ENCODE measurements around the gene CEP41. TPM values are rescaled to one million over a fixed set of nuclear protein-coding genes. Genes with fewer than 3 reads are reported as not detected.

CEP41 gene, protein sequence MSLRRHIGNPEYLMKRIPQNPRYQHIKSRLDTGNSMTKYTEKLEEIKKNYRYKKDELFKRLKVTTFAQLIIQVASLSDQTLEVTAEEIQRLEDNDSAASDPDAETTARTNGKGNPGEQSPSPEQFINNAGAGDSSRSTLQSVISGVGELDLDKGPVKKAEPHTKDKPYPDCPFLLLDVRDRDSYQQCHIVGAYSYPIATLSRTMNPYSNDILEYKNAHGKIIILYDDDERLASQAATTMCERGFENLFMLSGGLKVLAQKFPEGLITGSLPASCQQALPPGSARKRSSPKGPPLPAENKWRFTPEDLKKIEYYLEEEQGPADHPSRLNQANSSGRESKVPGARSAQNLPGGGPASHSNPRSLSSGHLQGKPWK
- total RNA-seq: 1 to 10 TPM; 3.2 to 6.0 TPM
- total RNA-seq: 3.6 to 4.5 reads per million in 2 donors

DNA sequence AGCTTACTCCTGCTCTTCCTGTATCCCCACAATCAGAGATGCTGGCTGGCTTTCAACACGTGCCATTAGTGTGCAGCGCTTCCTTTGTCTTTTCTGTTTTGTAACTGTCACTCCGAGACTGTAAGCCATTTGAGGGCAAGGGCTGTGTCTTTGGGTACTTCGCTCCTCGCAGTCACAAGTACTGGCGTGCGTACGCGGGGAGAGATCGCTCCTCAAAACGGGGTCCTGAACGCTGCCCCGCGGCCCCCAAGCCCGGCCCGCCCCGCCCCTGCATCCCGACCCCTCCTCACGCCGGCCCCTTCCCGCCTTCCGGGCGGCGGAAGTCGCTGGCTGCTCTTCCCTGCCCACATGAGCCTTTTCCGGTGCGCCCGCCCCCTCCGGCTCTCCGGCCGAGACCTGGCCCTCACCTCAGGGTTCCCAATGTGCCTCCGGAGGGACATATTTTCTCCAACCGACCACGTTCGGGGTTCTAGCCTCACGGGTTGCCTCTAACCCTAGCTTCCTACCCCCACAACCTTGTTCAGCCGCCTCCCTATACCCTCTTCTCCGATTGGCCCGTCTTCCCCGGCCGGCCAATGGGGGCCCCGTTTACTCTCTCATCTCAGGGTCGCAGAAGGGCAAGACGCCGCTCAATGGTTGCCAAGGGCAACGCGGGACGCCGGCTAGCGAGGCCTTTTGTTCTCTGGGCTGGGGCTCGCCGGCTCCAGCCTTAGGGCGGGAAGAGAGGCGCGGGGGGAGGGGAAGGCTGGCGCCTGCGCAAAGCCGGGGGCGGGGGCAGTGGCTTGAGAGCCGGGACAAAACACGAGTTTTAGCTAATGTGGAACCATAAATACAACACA is at the start of gene CEP41:
Gene CEP41 (minus strand): TSS at position 490 of the 839 bp plus-strand sequence. CDS start 50 bp downstream, at position 440.
- ATAC-seq (peak; percentile 96), DNase-seq (peak; percentile 70 to 82 (median 78))
- Mint-ChIP-seq H3K36me3 (ENCODE audit: low read depth) (peaks cover 3% of the 10 kb centered on the region), H3K4me3 (peak within 1 kb of the TSS; percentile 94), H3K4me1 (peaks cover 16% of the 10 kb centered on the region), H3K27ac (peak within 1 kb of the TSS; percentile 83), H3K27me3 (peaks cover 7% of the 10 kb centered on the region)
- H3K9me3 ChIP-seq (ENCODE audit: control insufficient read depth, low read length, poor library complexity, severe bottlenecking): no peaks in the 10 kb centered on the region

DNA sequence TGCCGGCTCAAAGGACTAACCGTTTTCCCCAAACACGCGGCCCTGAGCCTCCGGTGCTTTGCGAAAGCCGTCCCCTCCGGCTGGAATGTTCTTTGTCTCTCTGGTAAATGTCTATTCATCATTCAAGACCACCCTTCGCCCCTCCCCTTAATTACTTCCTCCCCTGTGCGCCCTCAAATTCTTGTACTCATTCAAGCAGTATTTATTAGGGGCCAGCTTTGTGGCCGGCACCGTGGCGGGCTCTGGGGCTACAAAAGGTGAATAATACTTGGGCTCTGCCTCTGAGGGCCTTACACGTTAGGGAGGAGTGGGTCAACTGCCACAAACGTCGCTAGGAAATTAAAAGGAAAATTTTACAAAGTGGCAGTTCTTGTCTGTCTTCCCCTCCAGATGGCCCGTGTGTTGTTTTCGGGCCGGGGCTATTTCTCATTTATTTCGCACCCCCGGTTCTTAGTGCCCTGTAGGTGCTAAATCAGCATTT is 49.5 kb upstream of the CEP41 start:
- ATAC-seq: no peak
- H3K36me3 Mint-ChIP-seq (ENCODE audit: low read depth): peaks cover 3% of the 10 kb centered on the region
- peaks cover 15% of the 10 kb centered on the region for H3K4me1 Mint-ChIP-seq
- H3K27ac Mint-ChIP-seq: no peak overlapping the region
- no peak overlapping the region for H3K4me3 Mint-ChIP-seq
- no peaks in the 10 kb centered on the region for H3K9me3 ChIP-seq (ENCODE audit: control insufficient read depth, low read length, poor library complexity, severe bottlenecking)
- peaks cover 74% of the 10 kb centered on the region for H3K27me3 Mint-ChIP-seq
- no peak for DNase-seq

DNA sequence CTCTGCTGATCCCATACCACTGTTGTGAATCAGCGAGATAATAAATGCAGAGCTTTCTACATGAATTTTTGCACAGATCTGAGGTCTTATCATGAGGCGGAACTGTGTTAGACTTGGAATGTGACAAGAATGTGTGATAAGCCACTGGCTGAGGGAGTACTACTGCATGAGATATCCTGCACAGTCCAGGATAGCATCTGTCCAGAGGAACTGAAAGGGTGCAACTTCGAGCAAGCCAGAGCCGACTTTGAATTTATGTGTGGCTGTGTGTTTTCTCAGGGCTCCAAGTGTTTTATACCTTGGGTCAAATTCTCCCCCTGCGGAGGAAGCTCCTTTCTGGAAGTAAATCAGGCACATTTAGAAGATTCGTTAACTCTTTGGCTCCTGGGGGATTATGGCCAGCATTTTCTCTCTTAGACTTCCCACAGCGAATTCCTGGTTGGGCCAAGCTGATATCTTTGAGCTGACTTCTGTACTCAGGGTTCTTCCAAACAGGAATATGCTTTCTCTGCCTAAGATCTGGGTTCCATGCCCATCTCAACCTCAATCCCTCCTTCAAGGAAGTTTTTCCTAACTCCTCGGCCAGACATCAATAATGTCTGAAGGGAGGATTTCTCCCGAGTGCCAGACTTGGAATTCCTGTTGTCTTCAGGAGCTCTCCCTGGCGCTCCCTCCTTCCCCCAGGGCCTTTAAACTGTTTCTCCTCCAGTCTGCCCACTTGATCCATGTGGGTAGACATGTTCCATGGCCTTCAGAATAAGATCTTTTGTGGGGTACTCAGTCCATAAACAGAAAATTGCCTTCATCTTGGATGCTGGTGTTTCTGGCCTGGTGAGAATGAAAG is 48.5 kb upstream of the CEP41 start:
- Mint-ChIP-seq H3K4me1 (peaks cover 15% of the 10 kb centered on the region), H3K36me3 (ENCODE audit: low read depth) (peaks cover 5% of the 10 kb centered on the region), H3K27ac (no peak overlapping the region), H3K4me3 (peak overlapping the region; percentile 9), H3K27me3 (peaks cover 74% of the 10 kb centered on the region)
- DNase-seq (no peak), ATAC-seq (no peak)
- no peaks in the 10 kb centered on the region for H3K9me3 ChIP-seq (ENCODE audit: control insufficient read depth, low read length, poor library complexity, severe bottlenecking)

DNA sequence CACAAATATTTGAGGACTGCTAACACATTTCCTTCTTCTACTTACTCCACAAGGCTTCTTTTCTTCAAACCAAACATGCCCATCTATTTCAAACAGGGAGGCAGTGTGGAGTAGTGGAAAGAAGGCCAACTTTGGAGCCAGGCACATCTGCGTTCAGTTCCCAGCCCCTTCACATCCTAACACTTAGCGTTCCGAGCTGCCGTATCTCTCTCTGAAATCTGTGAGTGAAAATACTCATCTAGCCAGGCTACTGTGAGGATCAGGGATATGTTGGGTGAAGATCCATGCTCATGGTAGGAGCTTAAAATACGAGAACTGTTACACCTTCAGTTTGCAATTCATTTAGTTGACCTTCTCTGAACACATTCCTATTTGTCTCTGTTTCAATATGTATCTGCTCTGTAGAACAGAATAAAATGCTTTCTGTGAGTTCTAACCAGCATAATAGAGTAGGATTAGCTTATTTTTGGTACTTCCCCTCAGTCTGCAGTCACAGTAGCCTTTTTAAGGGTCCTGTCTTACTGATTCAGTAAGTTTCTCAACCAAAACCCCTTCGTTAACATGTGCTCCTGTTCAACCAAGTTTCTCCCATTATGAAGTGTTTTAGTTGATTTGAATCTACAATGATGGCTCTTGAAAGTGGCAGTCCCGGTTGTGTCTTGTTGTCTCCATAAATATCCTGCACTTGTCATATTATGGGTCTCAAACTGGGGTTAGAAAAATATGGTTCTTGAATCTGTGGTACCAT is 47.8 kb upstream of the CEP41 start:
- DNase-seq: no peak
- Mint-ChIP-seq H3K4me1 (peaks cover 15% of the 10 kb centered on the region), H3K27ac (no peak overlapping the region), H3K27me3 (peaks cover 74% of the 10 kb centered on the region), H3K36me3 (ENCODE audit: low read depth) (peaks cover 5% of the 10 kb centered on the region), H3K4me3 (peak overlapping the region; percentile 9)
- H3K9me3 ChIP-seq (ENCODE audit: control insufficient read depth, low read length, poor library complexity, severe bottlenecking): no peaks in the 10 kb centered on the region
- no peak for ATAC-seq

DNA sequence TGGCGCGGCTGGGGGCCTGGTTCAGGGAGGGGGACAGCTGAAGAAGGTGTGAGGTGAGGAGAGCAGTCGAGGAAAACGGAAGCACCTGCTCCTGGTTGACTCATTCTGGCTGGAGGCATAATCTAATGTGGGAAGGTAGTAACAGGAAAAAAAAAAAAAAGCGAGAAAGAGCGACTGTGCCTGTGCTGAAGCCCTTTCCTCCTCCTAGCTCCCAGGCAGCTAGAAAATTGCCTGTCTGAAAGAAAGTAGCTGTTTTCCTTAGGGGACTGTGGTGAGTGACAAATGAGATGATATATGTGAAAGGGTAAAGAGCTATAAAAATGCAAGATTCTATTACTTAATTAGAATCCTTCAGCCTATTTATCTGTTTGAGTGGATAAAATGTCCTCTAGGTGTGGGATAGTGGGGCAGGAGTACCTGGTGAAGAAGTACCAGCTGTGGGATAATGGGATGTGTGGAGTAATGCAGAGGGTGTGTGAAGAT is 46.2 kb upstream of the CEP41 start:
- no peak for ATAC-seq
- H3K27me3 Mint-ChIP-seq: peaks cover 75% of the 10 kb centered on the region

DNA sequence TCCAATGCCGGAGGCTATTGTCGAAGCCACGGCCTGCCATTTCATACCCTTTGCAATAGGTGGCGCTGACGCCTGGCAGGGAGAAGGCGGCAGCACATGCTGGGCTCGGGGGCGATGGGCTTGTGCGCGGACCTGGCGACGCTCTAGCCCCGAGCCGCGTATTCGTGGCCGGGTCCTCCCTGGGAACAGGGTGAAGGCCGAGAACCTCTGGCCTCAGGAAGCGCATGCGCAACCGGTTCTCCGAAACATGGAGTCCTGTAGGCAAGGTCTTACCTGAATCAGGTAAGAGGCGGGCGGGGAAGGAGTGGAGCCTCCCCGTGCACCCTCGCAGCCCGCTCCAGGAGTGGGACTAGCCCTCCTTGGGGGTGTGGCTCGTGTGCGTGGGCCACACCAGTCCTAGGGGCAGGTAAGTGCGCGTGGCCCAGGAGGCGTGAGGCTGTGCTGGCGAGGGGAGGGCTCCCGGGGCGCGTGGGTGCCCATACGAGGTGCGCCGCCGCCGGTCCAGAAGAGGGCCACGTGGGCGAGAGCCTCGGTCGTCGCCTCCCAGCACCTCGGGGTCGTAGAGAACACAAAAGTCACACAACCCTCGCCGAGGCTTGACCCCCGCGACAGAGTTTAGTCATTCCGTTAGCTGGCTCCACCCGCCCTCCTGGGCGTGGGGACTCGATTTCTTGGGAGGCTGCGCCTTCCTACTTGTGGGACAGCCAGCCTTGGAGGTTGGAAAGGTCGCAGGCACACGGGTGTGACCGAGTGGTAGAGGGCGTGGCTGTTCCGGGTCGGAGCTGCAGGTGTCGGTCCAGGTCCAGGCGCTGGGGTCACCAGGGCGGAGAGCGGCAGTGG is 45.5 kb upstream of the CEP41 start:
- Mint-ChIP-seq H3K4me1 (peaks cover 12% of the 10 kb centered on the region), H3K27me3 (peaks cover 77% of the 10 kb centered on the region), H3K36me3 (ENCODE audit: low read depth) (peaks cover 5% of the 10 kb centered on the region), H3K27ac (no peak overlapping the region), H3K4me3 (peak overlapping the region; percentile 92)
- no peaks in the 10 kb centered on the region for H3K9me3 ChIP-seq (ENCODE audit: control insufficient read depth, low read length, poor library complexity, severe bottlenecking)
- ATAC-seq (peak; percentile 90), DNase-seq (peak in 2 of 3 donors; percentile 14 to 41)

More for the DNA sequence above, 46.2 kb upstream of the CEP41 start:
- H3K27ac Mint-ChIP-seq: no peak overlapping the region
- H3K4me3 Mint-ChIP-seq: peak overlapping the region; percentile 92
- no peak for DNase-seq
- H3K4me1 Mint-ChIP-seq: peaks cover 12% of the 10 kb centered on the region
- H3K9me3 ChIP-seq (ENCODE audit: control insufficient read depth, low read length, poor library complexity, severe bottlenecking): no peaks in the 10 kb centered on the region
- H3K36me3 Mint-ChIP-seq (ENCODE audit: low read depth): peaks cover 5% of the 10 kb centered on the region

DNA sequence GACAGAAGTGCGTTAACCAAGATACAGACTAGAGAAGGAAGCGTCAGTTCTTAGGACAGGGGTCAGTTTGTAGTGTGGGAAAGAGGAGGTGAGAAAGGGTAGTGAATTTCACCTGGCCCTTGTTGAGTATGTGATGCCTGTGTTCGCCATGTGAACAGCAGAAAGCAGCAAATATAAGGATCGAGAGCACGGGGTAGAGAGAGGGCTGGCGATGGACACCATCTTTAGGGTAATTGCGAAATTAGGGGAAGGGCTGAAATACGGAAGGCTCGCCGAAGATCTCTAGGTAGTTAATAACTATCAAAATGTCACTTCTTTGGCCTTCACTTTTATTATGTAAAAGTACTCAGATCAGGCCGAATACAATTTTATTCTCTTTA is 44.9 kb upstream of the CEP41 start:
- no peak for DNase-seq
- ATAC-seq: no peak
- no peaks in the 10 kb centered on the region for H3K9me3 ChIP-seq (ENCODE audit: control insufficient read depth, low read length, poor library complexity, severe bottlenecking)
- Mint-ChIP-seq H3K4me3 (peak overlapping the region; percentile 92), H3K36me3 (ENCODE audit: low read depth) (peaks cover 5% of the 10 kb centered on the region), H3K4me1 (peaks cover 10% of the 10 kb centered on the region), H3K27ac (no peak overlapping the region), H3K27me3 (peaks cover 73% of the 10 kb centered on the region)

DNA sequence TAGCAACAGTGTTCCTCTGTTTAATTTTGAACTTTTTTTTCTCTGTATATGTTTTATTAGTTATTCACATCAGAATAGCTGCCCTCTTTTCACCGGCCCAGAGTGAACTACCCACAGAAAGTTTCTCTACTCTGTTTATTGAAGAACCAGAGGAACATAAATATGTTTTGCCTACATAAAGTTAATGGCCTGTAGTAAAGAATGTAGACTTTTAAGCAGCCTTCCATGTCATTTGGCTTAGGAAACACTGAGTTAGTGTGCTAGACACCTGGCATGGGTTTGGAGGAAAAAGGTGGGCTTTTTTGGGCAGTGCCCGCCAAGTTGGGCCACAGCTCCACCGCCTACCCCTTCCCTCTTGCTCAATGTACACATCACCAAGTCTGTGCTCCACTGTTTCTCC is 42.2 kb upstream of the CEP41 start:
- Mint-ChIP-seq H3K27me3 (peaks cover 68% of the 10 kb centered on the region), H3K36me3 (ENCODE audit: low read depth) (peaks cover 7% of the 10 kb centered on the region), H3K4me3 (no peak overlapping the region), H3K27ac (no peak overlapping the region), H3K4me1 (peaks cover 10% of the 10 kb centered on the region)
- DNase-seq (no peak), ATAC-seq (no peak)
- H3K9me3 ChIP-seq (ENCODE audit: control insufficient read depth, low read length, poor library complexity, severe bottlenecking): no peaks in the 10 kb centered on the region

DNA sequence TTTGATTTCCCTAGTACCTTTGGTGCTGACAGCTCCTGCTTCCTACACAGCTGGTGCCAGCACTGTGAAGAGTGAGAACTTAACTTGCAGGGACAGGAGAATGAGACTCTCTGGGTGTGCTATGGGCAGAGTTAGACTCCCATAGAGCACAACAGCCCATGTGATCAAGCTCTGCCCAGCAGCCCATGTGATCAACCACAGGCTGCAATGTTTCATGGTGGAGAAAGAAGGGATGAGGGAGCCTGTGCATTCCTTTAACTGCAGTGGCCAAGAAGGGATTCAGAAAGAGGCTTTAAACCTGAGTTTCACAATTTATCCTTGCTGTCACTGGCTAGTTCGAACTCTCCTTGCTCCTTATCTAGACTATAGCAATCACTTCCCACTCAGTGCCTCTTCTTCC is 41.1 kb upstream of the CEP41 start:
- Mint-ChIP-seq H3K4me1 (peaks cover 7% of the 10 kb centered on the region), H3K4me3 (no peak overlapping the region), H3K27ac (no peak overlapping the region), H3K36me3 (ENCODE audit: low read depth) (peaks cover 7% of the 10 kb centered on the region), H3K27me3 (peaks cover 59% of the 10 kb centered on the region)
- ATAC-seq: no peak
- DNase-seq: no peak
- H3K9me3 ChIP-seq (ENCODE audit: control insufficient read depth, low read length, poor library complexity, severe bottlenecking): no peaks in the 10 kb centered on the region

DNA sequence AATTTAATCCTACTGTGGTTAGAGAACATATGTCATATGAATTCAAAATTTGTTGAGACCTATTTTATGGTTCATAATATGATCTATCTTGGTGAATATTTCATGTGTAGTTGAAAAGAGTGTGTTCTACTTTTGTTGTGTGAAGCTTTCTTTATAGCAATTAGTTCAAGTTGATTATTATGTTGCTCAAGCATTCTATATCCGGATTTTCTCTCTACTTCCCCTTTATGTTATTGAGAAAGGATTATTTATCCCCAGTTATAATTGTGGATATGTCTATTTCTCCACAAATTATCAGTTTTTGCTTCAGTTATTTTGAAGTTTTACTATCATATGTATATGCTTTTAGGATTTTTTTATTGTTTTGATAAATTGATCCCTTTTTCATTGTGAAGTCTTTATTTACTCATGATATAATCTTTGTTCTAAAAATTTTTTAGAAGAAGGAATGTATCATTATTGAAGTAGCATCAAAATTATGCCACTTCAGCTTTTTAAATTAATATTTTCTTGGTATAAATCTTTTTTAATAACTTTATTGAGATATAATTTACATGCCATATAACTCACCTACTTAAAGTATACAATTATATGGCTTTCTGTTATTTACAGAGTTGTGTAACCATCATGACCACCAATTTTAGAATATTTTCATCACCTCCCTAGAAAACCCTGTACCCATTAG is 39.0 kb upstream of the CEP41 start:
- H3K9me3 ChIP-seq (ENCODE audit: control insufficient read depth, low read length, poor library complexity, severe bottlenecking): no peaks in the 10 kb centered on the region
- no peak overlapping the region for H3K27ac Mint-ChIP-seq
- peaks cover 3% of the 10 kb centered on the region for H3K4me1 Mint-ChIP-seq
- H3K4me3 Mint-ChIP-seq: no peak overlapping the region
- peaks cover 3% of the 10 kb centered on the region for H3K36me3 Mint-ChIP-seq (ENCODE audit: low read depth)
- no peak for ATAC-seq
- H3K27me3 Mint-ChIP-seq: peaks cover 61% of the 10 kb centered on the region
- no peak for DNase-seq

DNA sequence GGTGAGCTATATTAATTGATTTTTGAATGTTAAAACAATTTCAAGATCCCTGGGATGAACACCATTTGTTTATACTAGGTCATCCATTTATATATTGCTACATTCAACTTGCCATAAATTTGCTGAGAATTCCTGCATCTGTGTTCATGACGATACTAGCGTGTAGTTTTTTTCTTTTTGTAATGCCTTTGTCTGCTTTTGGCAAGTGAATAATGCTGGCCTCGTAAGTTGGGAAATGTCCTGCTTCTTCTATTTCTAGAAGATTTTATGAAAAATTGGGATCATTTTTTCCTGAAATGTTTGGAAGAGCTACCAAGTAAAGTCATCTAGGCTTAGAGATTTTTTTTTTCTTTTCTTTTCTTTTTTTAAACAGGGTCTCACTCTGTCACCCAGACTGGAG is 38.2 kb upstream of the CEP41 start:
- H3K27ac Mint-ChIP-seq: no peak overlapping the region
- no peak for ATAC-seq

More for the DNA sequence above, 38.2 kb upstream of the CEP41 start:
- no peaks in the 10 kb centered on the region for H3K9me3 ChIP-seq (ENCODE audit: control insufficient read depth, low read length, poor library complexity, severe bottlenecking)
- Mint-ChIP-seq H3K4me3 (no peak overlapping the region), H3K27me3 (peaks cover 53% of the 10 kb centered on the region), H3K4me1 (peaks cover 3% of the 10 kb centered on the region), H3K36me3 (ENCODE audit: low read depth) (peaks cover 2% of the 10 kb centered on the region)
- DNase-seq: no peak
